NCI-H1105 treated with DMSO at 0.1 percent for 48 hours (cell line): ENCODE data around the gene TANC1.
A peak's percentile ranks its signal among the peaks of the same experiment; 100 is the strongest.

Experiments
- DNase-seq: peaks from one replicate; lab custom pipeline; 2025; lab: John Stamatoyannopoulos, UW

TANC1 gene

DNA sequence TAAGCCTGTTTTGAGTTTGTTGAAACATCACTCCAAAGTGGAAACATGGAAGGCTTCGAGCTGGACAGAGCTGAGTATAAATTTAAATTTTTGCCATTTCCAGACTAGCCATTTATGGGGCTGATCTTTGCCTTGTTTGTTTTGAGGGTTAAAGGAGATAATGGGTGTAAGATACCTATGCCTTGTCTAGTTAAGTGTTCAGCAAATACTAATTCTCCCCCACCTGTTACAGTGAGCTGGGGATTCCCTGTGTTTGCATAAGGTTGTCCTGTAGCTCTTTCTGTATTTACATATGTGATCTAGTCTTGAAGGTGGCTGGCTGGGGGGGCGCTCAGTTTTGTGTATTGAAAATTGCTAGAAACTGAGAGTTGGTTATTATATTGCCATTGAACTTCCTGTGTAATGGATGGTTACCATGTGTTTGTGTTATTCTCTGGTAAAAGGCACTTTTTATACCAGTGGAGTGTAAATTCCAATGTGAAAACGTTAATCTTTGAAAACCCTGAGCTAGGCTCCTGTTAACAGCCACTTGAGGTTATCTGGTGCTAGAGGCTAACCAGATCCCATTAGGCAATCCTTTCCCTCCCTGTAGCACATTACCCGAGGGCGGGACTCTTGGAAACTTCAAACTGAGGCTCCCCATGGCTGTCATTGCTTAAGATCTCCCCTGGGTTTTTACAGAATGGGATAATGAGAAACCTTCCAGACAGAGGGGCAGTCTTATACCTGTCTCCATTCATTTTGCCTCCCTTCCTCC is 26.7 kb downstream of the TANC1 start:
- DNase-seq, result peak; percentile 15

DNA sequence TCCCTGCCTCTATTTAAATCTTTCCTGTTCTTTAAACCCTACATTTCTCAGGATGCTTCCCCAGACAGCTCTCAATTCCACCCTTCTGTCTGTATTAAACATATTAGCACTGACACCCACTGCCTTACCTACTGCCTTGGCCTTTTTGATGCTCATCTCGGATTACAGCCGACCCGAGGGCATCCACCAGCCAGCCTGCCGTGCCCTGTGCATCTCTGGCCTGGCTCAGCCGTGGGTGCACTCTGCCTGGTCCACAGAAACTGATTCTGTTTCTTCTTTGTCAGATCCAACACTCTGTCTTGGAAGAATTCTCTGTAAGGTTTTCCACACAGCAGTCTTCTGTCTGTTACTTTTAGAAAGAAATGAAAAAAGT is 27.2 kb downstream of the TANC1 start:
- DNase-seq, result no peak

DNA sequence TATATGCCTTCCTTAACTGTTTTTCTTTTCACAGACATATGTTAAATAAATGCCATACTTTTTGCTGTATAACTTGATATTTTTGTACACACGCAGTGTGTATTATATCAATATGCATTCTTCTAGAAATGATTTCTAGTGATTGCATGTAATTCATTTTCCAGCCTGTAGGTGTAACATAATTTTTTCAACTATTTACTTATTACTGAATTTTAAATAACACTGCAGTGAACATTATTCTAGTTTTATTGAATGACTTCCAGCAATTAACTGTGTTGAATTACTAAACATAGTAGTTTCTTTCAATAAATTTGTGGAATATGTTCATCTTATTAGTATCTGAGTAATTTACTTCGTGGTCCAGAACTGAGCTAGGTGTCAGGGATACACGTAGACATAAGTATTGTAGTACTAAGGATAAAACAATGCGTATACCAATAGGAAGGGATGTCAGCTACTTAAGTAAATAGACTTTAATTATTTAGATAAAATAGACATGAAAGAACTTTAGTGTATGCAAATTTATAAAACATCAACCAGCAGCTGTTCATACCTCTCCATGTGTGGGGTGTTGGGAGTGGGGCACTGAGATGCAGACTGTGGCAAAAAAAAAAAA is 28.0 kb downstream of the TANC1 start:
- DNase-seq, result no peak

DNA sequence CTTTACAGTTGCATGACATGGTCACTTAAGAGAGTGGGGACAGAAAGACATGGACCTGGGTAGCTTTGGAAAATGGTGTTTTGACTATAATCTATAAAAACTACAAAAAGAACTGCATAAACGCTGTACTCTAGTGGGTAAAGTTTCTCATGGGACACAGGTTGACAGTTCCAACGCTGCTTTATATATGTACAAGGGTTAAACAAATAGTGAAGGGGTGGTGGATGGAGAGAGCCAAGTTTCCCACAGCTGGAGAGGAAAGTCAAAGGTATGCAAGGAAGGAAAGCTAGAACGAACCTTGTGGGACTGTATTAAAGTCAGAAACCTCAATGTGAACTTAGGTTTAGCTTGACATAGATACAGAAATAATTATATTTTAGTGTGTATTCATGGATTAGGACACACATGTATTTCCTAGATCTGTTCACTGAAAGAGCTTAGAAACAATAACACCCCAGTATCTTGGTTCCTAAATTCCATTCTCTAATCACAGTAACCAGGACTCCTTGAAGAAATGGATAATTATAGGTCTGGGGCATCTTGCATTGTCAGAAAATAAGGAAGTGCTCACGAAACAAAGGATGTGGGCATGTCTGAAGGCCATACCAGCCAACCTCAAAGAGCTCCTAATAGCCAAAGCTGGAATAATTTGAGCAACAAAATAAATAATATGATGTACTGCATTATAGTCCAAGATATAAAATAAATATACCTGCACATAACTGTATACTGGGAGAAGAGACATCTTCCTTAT is 28.8 kb downstream of the TANC1 start:
- no peak for DNase-seq

- DNase-seq, result no peak
Observed at GRCh38 chr2:158998551-158999248, 30.3 kb downstream of the TANC1 start.

DNA sequence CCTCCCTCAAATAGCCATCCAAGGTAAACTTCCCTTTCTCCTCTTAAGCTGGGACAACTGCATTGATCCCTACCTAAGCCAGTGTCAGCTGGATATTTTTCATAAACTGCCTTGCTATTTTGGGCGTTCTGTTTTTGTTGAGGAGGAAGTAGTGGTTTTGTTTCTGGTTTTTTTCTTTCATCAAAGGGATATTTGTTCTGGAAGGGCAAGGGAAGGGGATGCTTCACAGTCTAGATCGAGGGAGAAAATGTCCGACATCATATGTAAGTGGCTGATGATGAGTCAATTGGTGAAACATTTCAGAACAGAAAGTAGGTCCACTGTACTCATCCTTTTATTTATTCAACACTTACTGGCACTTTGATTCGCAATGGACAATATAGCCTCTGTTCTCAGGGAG is 31.0 kb downstream of the TANC1 start:
- DNase-seq, result no peak

- DNase-seq, result no peak
Observed at GRCh38 chr2:159000072-159000471, 31.6 kb downstream of the TANC1 start.

DNA sequence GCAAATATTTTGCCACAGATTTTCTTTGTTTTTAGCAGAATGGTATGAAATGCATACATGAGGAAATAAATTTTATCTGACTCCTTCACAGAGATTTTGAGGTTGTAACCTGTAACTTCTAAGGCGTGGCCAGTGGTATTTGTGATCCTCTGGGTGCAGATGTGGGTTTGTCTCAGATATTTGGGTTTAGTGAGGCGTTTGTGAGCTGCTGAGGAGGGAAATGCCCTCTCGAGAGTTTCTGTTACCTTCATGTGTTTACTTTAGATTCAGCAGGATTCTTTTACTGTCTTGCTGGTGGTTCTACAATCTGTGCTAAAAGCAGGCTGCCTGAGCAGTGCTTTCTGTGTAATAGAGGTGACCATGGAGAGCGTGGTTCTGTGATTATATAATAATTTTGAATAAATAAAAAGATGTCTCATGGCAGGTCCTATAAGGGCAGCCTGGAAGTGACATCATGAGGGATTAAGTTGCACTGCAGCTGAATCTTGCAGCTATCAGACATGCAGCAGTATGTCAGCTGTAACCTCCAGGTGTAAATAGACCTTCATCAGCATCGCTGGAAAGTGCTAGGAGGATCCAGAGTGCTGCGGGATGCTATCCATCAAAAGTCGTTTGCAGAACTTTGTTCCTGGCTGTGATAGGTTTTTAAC is 34.1 kb downstream of the TANC1 start:
- no peak for DNase-seq

DNA sequence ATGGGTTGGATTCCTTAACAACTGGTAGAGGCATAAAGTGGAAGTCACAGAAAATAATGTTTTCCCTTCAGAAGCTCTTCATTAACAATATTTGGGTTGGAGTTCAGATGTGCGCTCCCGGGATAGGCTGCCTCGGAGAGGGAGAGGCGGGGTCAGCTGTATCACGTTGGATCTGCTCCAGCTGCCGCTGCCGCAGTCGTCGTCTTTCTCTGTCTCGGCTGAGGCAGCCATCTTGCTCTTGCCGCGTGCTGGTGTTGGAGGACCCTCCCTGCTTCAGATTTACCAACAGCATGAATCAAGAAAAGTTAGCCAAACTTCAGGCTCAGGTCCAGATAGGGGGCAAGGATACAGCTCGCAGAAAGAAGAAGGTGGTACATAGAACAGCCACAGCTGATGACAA is 35.1 kb downstream of the TANC1 start:
- no peak for DNase-seq

DNA sequence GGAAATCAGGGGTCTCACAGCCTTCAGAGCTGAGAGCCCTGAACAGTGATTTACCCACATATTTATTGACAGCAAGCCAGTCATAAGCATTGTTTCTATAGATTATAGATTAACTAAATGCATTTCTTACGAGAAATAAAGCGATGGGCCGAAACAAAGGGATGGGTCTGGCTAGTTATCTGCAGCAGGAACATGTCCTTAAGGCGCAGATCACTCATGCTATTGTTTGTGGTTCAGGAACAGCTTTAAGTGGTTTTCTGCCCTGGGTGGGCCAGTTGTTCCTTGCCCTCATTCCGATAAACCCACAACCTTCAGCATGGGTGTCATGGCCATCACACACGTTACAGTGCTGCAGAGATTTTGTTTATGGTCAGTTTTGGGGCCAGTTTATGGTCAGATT is 36.4 kb downstream of the TANC1 start:
- no peak for DNase-seq

GRCh38 chr2:159009940-159010339 is 41.5 kb downstream of the TANC1 start:
- no peak for DNase-seq

GRCh38 chr2:159010340-159010739 is 41.9 kb downstream of the TANC1 start:
- no peak for DNase-seq

DNA sequence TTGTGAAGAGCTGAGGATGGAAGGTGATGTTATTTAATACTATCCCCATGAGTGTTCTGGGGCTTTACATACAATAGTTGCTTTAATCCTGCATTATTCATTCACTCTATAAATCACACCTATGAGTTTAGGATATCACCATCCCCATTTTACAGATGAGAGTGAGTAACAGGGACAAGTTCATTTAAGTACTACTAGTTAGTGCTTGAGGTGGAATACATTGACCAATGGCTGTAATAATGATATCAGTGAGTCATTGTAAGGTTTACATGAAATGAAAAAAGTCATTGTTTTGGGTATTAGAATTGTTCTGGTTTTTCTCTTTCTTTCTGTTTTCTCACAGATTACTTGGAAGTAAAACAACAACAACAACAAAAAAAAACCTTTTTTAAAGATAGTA is 42.5 kb downstream of the TANC1 start:
- no peak for DNase-seq

DNA sequence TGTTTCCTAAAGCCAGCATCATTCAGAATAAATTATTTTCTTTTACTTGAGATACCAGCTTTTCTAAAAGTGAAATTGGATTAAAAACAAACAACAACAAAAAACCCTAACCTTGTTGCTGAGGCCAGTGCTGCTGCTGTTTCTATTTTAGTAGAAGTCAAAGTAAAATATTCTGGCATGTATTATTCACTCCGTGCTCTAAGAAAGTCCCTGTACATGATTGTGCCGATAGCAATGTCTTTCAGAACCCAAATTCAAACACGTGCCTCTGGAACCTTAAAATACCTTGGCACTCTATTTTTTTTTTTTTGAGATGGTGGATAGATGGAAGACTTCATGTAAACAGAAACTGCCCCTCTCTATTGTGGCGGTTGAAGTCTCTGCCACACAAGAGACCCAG is 43.7 kb downstream of the TANC1 start:
- DNase-seq, result no peak

GRCh38 chr2:159013103-159013502 is 44.7 kb downstream of the TANC1 start:
- DNase-seq, result no peak

DNA sequence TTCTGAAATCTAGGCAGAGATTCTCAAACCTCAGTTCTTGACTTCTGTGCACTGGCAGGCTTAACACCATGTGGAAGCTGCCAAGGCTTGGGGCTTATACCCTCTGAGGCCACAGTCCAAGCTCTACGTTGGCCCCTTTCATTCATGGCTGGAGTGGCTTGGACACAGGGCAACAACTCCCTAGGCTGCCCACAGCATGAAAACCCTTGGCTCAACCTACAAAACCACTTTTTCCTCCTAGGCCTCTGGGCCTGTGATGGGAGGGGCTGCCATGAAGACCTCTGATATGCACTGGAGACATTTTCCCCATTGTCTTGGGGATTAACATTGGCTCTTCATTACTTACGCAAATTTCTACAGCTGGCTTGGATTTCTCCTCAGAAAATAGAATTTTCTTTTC is 46.7 kb downstream of the TANC1 start:
- DNase-seq, result no peak

DNA sequence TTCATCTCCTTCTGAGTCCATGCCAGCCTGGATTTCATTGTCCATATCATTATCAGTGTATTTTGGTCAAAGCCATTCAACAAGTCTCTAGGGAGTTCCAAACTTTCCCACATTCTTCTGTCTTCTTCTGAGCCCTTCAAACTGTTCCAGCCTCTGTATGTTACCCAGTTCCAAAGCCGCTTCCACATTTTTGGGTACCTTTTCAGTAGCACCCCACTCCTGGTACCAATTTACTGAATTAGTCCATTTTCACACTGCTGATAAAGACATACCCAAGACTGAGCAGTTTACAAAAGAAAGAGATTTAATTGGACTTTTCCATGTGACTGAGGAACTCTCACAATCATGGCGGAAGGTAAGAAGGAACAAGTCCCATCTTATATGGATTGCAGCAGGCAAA is 47.4 kb downstream of the TANC1 start:
- no peak for DNase-seq

DNA sequence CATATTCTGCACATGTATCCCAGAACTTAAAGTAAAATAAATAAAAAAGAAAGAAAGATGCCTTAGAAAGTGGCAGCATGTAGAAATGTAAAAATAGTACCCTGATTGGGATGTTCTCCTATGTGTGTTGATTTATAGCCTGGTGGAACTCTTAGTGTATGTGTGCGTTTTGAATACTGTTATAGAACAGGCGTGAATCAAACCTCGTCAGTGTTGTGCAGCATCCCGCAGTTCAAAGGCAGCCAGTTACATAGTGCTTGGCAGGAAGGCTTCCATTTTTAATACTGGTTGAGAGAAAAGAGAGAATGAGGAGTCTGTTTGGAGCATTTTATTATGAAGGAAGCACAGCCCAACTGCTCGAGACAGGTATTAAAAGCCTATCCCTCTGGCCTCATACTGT is 49.4 kb downstream of the TANC1 start:
- DNase-seq, result no peak

DNA sequence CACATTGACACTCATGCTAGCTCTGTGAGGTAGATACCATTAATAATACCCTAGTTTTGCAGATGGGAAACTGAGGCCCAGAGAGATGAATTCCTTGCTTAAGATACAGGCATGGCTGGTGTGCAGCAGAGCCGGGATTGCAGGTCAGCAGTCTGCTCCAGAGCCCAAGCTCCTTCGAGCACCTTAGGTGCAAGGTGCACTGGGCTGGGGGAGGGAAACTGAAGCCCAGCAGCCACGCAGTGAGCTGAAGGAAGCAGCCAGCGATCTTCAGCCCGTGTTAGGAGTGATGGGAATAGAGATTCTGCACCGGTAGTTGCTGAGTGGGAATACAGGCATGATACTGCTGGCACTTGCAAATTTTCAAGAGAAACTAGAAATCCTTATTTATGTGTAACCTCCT is 50.6 kb downstream of the TANC1 start:
- no peak for DNase-seq

- no peak for DNase-seq
Observed at GRCh38 chr2:159022019-159022418, 53.6 kb downstream of the TANC1 start.

GRCh38 chr2:159026170-159026569 is 57.7 kb downstream of the TANC1 start:
- no peak for DNase-seq

- no peak for DNase-seq
Observed at GRCh38 chr2:159028776-159029175, 60.3 kb downstream of the TANC1 start.
